PC-3 (cell line): ENCODE measurements around the gene SCGB1D1.

ENCODE experiments used
- EZH2 ChIP-seq: fragments of 300-600 bp; sonication (generic); IDR thresholded peaks from one replicate; pipeline ENCODE4 v1.6.1; 2017; ENCODE audit warnings: antibody characterized with exemption, mild to moderate bottlenecking, low read length; ENCODE audit not compliant: unreplicated experiment
- TF ChIP-seq, protein P1 (sequence below): fragments of 300-600 bp; sonication (generic); conservative IDR thresholded peaks from 2 replicates; pipeline ENCODE4 v1.5.1; 2017; ENCODE audit warnings: antibody characterized with exemption, low read depth, mild to moderate bottlenecking, low read length

- TF ChIP-seq, protein P1, sequence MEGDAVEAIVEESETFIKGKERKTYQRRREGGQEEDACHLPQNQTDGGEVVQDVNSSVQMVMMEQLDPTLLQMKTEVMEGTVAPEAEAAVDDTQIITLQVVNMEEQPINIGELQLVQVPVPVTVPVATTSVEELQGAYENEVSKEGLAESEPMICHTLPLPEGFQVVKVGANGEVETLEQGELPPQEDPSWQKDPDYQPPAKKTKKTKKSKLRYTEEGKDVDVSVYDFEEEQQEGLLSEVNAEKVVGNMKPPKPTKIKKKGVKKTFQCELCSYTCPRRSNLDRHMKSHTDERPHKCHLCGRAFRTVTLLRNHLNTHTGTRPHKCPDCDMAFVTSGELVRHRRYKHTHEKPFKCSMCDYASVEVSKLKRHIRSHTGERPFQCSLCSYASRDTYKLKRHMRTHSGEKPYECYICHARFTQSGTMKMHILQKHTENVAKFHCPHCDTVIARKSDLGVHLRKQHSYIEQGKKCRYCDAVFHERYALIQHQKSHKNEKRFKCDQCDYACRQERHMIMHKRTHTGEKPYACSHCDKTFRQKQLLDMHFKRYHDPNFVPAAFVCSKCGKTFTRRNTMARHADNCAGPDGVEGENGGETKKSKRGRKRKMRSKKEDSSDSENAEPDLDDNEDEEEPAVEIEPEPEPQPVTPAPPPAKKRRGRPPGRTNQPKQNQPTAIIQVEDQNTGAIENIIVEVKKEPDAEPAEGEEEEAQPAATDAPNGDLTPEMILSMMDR: no peak
- TF ChIP-seq EZH2: no peak
Observed at GRCh38 chr11:62145261-62145871, 44.6 kb upstream of the SCGB1D1 start.
